ENCODE results near the gene ZNF564. TPM values are rescaled to one million over a fixed set of nuclear protein-coding genes. Genes with fewer than 3 reads are reported as not detected.
A peak's percentile ranks its signal among the peaks of the same experiment; 100 is the strongest.
"Not testable (repeated sequence)": the region's sequence is repeated elsewhere in the genome, so short reads cannot be mapped to it uniquely, and the experiment has no call there.

The ZNF564 gene
- 8.3 and 19.9 TPM in 2 replicates for total RNA-seq

GRCh38 chr19:12551060-12551832, at the start of gene ZNF564:
Gene ZNF564 (minus strand): TSS chr19:12551482. CDS start chr19:12551332, 150 bp downstream.
- peak; percentile 99 for DNase-seq (ENCODE audit: low read depth)

GRCh38 chr19:12597594-12597993, 46.3 kb upstream of the ZNF564 start:
- DNase-seq (ENCODE audit: low read depth), result no peak

- DNase-seq (ENCODE audit: low read depth), result peak; percentile 6
Observed at GRCh38 chr19:12596927-12597548, 45.8 kb upstream of the ZNF564 start.

- no peak for DNase-seq (ENCODE audit: low read depth)
Observed at GRCh38 chr19:12596485-12596884, 45.2 kb upstream of the ZNF564 start.

- no peak for DNase-seq (ENCODE audit: low read depth)
Observed at GRCh38 chr19:12581100-12581499, 29.8 kb upstream of the ZNF564 start.

GRCh38 chr19:12580180-12580694, 29.0 kb upstream of the ZNF564 start:
- DNase-seq (ENCODE audit: low read depth), result peak; percentile 26

GRCh38 chr19:12578641-12579040, 27.4 kb upstream of the ZNF564 start:
- no peak for DNase-seq (ENCODE audit: low read depth)

- no peak for DNase-seq (ENCODE audit: low read depth)
Observed at GRCh38 chr19:12574036-12574435, 22.8 kb upstream of the ZNF564 start.

- no peak for DNase-seq (ENCODE audit: low read depth)
Observed at GRCh38 chr19:12567951-12568350, 16.7 kb upstream of the ZNF564 start.

- DNase-seq (ENCODE audit: low read depth), result not testable (repeated sequence)
Observed at GRCh38 chr19:12566380-12566779, 15.1 kb upstream of the ZNF564 start.

GRCh38 chr19:12564016-12564664, 12.9 kb upstream of the ZNF564 start:
- DNase-seq (ENCODE audit: low read depth), result peak; percentile 72

- DNase-seq (ENCODE audit: low read depth), result no peak
Observed at GRCh38 chr19:12555456-12555930, 4.2 kb upstream of the ZNF564 start.

- no peak for DNase-seq (ENCODE audit: low read depth)
Observed at GRCh38 chr19:12546903-12547302, 4.4 kb downstream of the ZNF564 start.

GRCh38 chr19:12546068-12546467, 5.2 kb downstream of the ZNF564 start:
- DNase-seq (ENCODE audit: low read depth), result no peak

GRCh38 chr19:12545267-12545666, 6.0 kb downstream of the ZNF564 start:
- no peak for DNase-seq (ENCODE audit: low read depth)

GRCh38 chr19:12544401-12544876, 6.8 kb downstream of the ZNF564 start:
- DNase-seq (ENCODE audit: low read depth), result no peak

- no peak for DNase-seq (ENCODE audit: low read depth)
Observed at GRCh38 chr19:12543855-12544254, 7.4 kb downstream of the ZNF564 start.

- DNase-seq (ENCODE audit: low read depth), result peak; percentile 46
Observed at GRCh38 chr19:12527034-12527836, 24.0 kb downstream of the ZNF564 start.

- DNase-seq (ENCODE audit: low read depth), result no peak
Observed at GRCh38 chr19:12526542-12526941, 24.7 kb downstream of the ZNF564 start.

- no peak for DNase-seq (ENCODE audit: low read depth)
Observed at GRCh38 chr19:12521996-12522395, 29.3 kb downstream of the ZNF564 start.

- no peak for DNase-seq (ENCODE audit: low read depth)
Observed at GRCh38 chr19:12513531-12514061, 37.7 kb downstream of the ZNF564 start.
